Testis (tissue), 3 donors: Measurements from ENCODE around the gene HEBP2. TPM values are rescaled to one million over a fixed set of nuclear protein-coding genes. Genes with fewer than 3 reads are reported as not detected.

Source experiments
- DNase-seq: peaks from one replicate; pipeline ENCODE4 v3.0.0-alpha.2; 2019
- H3K27ac ChIP-seq, 2 donors: fragments of 200-600 bp; sonication (generic); one replicate each; pipeline ENCODE4 v1.5.1; 2019
- H3K27me3 ChIP-seq: fragments of 200-600 bp; sonication (generic); one replicate; pipeline ENCODE4 v1.5.1; 2019
- H3K36me3 ChIP-seq: fragments of 200-600 bp; sonication (generic); one replicate; pipeline ENCODE4 v1.5.1; 2017; ENCODE audit warnings: low read depth; ENCODE audit errors: missing control alignments
- H3K4me1 ChIP-seq: fragments of 200-600 bp; sonication (generic); one replicate; pipeline ENCODE4 v1.5.1; 2019
- H3K4me3 ChIP-seq, 2 donors: fragments of 200-600 bp; sonication (generic); one replicate each; pipeline ENCODE4 v1.5.1; 2017 to 2019
- H3K9me3 ChIP-seq: fragments of 200-600 bp; sonication (generic); one replicate; pipeline ENCODE4 v1.5.1; 2017
- CTCF ChIP-seq, 3 experiments: fragments of 450-650 bp in 2 of 3; fragments of 200-600 bp in 1 of 3; sonication (generic) in 1 of 3; IDR thresholded peaks; one replicate each; pipeline ENCODE4 v1.5.1; 2016 to 2019; ENCODE audit warnings: antibody characterized with exemption in 3 of 3, mild to moderate bottlenecking in 2 of 3, moderate library complexity in 1 of 3
- POLR2A ChIP-seq: fragments of 450-650 bp; IDR thresholded peaks from one replicate; pipeline ENCODE4 v1.6.1; 2017; ENCODE audit warnings: antibody characterized with exemption, mild to moderate bottlenecking, moderate library complexity
- WGBS, 2 donors: methylation state at CpG; one replicate each; pipeline ENCODE4 v1.1.5; 2018; 5-methylcytosine and 5-hydroxymethylcytosine counted together
- intact Hi-C: fragments of 100-400 bp; cut with DNase I; formaldehyde crosslinking; loops from one replicate; pipeline ENCODE4 v1.15.1; 2023; ENCODE audit warnings: low total_unique reads
- polyA plus RNA-seq: library from polyadenylated mRNA; stranded (reverse); fragments of 350-450 nt; fragmentation: Illumina TruSeq; extraction: RNeasy Lipid Tissue Mini Kit (QIAGEN cat#74804); gene quantifications from one replicate; pipeline ENCODE4 v1.2.3, GENCODE V29; 2014; ENCODE audit warnings: low read depth, low replicate concordance; ENCODE audit not compliant: insufficient read depth
- total RNA-seq, 2 donors: library from RNA; depleted of rRNA; stranded (reverse); fragments of >200 nt; gene quantifications; one replicate each; pipeline ENCODE4 v1.2.3, GENCODE V29; 2016

HEBP2 gene
- total and polyA plus RNA-seq, 3 donors from 2014 or later = 11.4 to 16.9 (median 12.8) TPM

- DNase-seq = no peak
Measured at GRCh38 chr6:138446821-138447220, 42.8 kb downstream of the HEBP2 start.

GRCh38 chr6:138450445-138450844 is 46.4 kb downstream of the HEBP2 start:
- no peaks in the 10 kb centered on the region for H3K4me1 ChIP-seq
- H3K36me3 ChIP-seq = no peaks in the 10 kb centered on the region
- TF ChIP-seq POLR2A = no peak
- TF ChIP-seq CTCF (IDR thresholded peaks at IDR 0.05) = no peak
- H3K9me3 ChIP-seq = no peaks in the 10 kb centered on the region
- no peak for DNase-seq
- no peak overlapping the region for H3K27ac ChIP-seq
- no peaks in the 10 kb centered on the region for H3K27me3 ChIP-seq
- H3K4me3 ChIP-seq = no peak overlapping the region
- 78 to 79% methylated on average over 3 of the region's 3 CpGs for WGBS, 2 donors
- intact Hi-C loops = no loop called here

More at GRCh38 chr6:138446821-138447220, 42.8 kb downstream of the HEBP2 start:
- no peaks in the 10 kb centered on the region for H3K4me1 ChIP-seq
- no peak overlapping the region for H3K27ac ChIP-seq
- no peaks in the 10 kb centered on the region for H3K36me3 ChIP-seq
- no peaks in the 10 kb centered on the region for H3K27me3 ChIP-seq
- 82% methylated on average over 6 of the region's 6 CpGs for WGBS, 2 donors
- H3K9me3 ChIP-seq = no peaks in the 10 kb centered on the region
- intact Hi-C loops = no loop called here
- TF ChIP-seq CTCF (IDR thresholded peaks at IDR 0.05) (no peak), POLR2A (no peak)
- no peak overlapping the region for H3K4me3 ChIP-seq

GRCh38 chr6:138451043-138451442 is 47.0 kb downstream of the HEBP2 start:
- H3K4me3 ChIP-seq = no peak overlapping the region
- H3K27ac ChIP-seq = no peak overlapping the region
- WGBS, 2 donors = 93 to 97% methylated on average over 3 of the region's 3 CpGs
- intact Hi-C loops = no loop called here
- H3K9me3 ChIP-seq = no peaks in the 10 kb centered on the region
- DNase-seq = no peak
- no peaks in the 10 kb centered on the region for H3K4me1 ChIP-seq
- no peaks in the 10 kb centered on the region for H3K27me3 ChIP-seq
- TF ChIP-seq CTCF (IDR thresholded peaks at IDR 0.05) (no peak), POLR2A (no peak)
- H3K36me3 ChIP-seq = no peaks in the 10 kb centered on the region

- Histone ChIP-seq H3K27me3 (no peaks in the 10 kb centered on the region), H3K9me3 (no peaks in the 10 kb centered on the region), H3K4me1 (no peaks in the 10 kb centered on the region), H3K36me3 (no peaks in the 10 kb centered on the region), H3K4me3 (no peak overlapping the region), H3K27ac (no peak overlapping the region)
- 82 to 92% methylated on average over 9 of the region's 9 CpGs for WGBS, 2 donors
- intact Hi-C loops = no loop called here
- no peak for DNase-seq
- no peak for TF ChIP-seq CTCF (IDR thresholded peaks at IDR 0.05)
- no peak for TF ChIP-seq POLR2A
Measured at GRCh38 chr6:138454981-138455706, 51.1 kb downstream of the HEBP2 start.
